SK-N-DZ (cell line): ENCODE measurements around the gene CHAT. TPM values are rescaled to one million over a fixed set of nuclear protein-coding genes. Genes with fewer than 3 reads are reported as not detected.

Experiments used
- DNase-seq: peaks from one replicate; pipeline ENCODE4 v3.0.0-alpha.2; 2015; ENCODE audit warnings: low spot score
- polyA plus RNA-seq, 2 experiments: library from polyadenylated mRNA; depleted of rRNA; stranded (reverse); fragments of >200 nt; gene quantifications; 2 replicates each; pipeline ENCODE4 v1.2.3, GENCODE V29; 2014

The CHAT gene
- 1.2 and 2.8 TPM in 2 replicates for polyA plus RNA-seq (2014; cell fraction: cytosol; rRNA removed)
- 1.3 and 3.5 TPM in 2 replicates for polyA plus RNA-seq (2014; cell fraction: nucleus; rRNA removed)

- DNase-seq: no peak
Measured at GRCh38 chr10:49613882-49614241, at the start of gene CHAT. Gene CHAT, plus strand, starts transcription at chr10:49614037. Its CDS starts 153 bp downstream, at chr10:49614190.

GRCh38 chr10:49564461-49565009 lies 49.3 kb upstream of the CHAT start:
- no peak for DNase-seq

- DNase-seq: no peak
Measured at GRCh38 chr10:49567810-49568209, 46.0 kb upstream of the CHAT start.

DNA sequence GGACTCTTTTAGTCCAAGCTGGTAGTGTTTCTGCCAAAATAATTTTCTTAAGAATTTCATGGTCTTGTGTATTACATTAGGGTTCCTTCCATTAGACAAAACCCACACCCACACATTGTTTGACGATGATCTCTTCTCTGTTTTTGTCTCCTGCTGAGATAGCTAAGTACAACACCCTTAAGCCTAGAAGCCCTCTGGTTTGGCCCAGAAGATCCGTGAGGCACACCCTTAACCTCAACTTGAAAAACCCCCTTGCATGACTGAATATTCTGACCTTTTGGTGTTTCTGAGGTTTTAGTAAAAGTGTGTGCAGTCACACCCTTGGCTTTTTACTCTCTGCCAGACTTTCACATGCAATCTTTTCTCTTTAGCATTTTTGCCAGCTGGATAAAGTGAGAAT lies 45.6 kb upstream of the CHAT start:
- no peak for DNase-seq

DNA sequence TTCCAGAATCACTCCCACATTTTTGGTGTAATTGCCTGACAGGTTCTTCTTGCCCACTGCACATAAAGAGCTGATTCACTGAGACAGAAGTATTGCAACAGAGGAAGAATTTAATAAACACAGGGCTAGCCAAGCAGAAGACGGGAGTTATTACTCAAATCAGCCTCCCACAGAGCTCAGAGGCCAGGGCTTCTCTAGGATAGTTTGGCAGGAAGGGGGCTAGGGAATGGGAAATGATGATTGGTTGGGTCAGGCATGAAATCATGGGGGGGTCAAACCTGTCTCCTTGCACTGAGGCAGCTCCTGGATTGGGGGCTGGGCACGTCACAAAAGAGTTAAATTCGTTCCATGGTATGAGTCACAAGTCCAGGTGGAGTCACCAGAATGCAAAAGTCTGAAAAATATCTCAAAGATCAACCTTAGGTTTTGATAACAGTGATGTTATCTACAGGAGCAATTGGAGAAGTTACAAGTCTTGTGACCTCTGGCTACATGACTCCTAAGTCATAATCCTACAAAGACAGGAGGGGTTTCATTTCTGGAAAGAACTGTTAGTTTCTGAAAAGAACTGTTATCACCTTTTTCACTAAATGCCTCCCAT lies 44.7 kb upstream of the CHAT start:
- no peak for DNase-seq

DNA sequence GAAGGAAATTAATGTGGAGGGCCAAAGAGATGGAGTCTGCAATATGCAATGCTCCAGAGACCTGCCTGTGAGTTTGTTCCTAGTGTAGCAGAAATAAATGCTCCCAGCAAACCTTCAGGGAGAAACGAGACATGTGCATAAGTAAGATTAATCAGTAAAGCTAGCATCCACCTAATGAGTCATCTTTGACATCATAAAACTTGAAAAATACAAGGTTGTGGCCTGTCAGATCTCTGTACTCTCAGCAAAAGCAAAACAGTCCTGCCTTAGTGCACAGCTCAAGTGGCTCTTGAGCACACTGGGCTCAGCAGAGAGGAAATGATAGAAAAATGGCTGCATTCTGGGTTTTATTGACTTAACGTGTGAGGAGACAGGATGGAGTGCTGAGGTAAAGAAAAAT lies 42.4 kb upstream of the CHAT start:
- DNase-seq: no peak

GRCh38 chr10:49572594-49573114 lies 41.2 kb upstream of the CHAT start:
- DNase-seq: no peak

- DNase-seq: no peak
Measured at GRCh38 chr10:49575489-49576072, 38.3 kb upstream of the CHAT start.

DNA sequence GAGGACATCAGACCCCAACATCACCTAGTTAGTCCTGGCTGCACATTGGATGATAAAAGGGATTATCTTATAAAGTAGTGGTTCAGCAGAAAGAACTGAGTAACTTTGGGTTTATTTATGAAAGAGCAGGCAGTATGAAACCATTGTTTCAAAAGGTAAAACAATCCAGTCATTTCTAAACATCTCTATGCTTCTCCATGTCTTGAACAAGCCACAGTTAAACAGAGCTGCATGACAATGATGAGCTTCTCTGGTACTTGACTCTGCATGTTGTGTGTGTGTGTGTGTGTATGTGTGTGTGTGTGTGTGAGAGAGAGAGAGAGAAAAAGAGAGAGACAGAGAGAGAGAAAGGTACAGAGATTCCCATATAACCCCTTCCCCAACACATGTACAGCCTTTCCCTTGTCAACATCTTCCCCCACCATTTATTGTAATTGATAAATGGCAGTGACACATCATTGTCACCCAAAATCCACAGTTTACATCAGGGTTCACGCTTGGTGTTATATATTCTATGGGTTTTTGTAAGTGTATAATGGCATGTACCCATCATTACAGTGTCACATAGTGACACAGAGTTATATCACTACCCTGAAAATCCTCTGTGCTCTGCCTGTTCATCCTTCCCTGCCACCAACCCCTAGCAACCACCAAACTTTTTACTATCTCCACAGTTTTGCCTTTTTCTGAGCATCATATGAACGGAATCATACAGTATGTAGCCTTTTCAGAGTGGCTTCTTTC lies 36.5 kb upstream of the CHAT start:
- DNase-seq: no peak

DNA sequence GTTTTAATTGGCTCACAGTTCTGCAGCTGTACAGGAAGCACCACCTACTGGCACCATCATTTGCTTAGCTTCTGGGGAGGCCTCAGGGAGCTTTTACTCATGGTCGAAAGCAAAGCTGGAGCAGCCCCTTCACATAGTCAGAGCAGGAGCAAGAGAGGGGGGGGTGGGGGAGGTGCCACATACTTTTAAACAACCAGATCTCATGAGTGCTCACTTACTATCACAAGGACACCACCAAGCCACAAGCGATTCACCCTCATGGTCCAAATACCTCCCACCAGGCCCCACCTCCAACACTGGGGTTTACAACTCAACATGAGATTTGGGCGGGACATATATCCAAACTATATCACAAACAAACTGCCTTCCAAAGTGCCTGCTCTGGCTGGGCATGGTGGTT lies 35.4 kb upstream of the CHAT start:
- DNase-seq: no peak

GRCh38 chr10:49579621-49580020 lies 34.2 kb upstream of the CHAT start:
- no peak for DNase-seq

DNA sequence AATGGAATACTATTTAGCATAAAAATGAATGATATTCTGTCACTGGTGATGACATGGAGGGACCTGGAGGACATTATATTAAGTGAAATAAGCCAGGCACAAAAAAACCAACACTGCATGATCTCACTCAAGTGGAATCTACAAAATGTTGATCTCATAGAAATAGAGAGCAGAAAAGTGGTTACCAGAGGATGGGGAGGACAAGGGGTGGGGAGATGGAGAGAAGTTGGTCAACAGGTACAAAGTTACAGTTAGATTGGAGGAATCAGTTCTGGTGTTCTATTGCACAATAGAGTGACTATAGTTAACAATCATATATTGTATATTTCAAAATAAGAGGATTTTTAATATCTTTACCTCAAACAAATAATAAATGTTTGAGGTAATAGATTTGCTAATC lies 28.4 kb upstream of the CHAT start:
- no peak for DNase-seq

DNA sequence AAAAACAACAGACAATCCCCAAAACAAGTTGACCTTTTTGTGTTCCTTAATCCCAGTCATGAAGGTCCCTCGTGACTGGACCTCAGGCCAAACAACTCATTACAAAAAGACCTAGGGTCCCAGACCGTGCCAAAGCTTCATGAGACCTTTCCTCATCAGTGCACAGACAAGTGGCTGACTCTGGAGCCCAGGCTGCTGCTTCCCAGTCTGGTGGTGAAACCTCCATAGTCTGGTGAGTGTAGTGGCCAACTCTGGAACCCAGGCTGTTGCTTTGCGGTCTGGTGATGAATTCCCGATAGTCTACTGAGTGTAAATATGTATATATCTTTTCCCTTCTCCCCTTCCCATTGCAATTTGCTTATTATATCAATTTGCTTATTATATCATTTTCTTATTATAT lies 25.9 kb upstream of the CHAT start:
- DNase-seq: no peak

DNA sequence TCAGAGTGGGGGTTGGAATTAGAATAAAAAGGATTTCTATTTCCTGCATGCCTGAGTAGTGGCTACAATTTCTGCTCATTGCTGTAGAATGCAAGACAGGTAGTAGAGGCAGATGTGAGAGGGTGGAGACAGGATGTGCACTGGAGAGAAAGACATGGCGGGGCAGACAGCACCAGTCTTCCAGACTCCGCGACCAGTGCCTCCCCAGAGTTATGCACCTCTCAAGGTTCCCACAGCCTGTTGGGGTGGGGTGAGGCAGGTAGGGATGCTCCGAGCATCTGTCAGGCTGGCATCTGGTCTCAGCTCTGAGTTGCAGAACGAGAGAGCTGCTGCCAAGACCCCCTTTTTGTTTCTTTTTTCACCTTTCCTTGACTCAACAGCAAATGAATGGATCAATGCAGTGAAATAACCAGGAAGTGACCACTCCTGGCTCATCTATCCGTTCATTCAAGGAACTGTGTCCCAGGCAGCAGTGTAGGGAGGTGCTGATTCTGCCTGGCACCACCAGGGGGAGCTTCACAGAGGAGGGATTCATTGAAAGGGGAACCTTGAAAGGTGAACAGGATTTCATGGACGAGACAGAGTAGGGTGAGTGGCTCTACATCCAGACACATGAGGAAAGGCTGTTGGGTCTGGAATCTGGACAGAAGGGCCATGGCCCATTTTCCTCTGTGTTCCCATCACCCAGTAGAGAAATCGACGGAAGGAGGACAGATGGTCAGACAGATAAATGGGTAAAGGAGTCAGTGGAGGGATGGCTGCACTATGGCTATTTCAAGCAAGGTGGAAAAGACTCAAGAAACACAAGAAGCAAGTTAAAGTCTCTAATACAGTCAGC lies 20.9 kb upstream of the CHAT start:
- DNase-seq: peak; percentile 77

GRCh38 chr10:49593564-49593875 lies 20.3 kb upstream of the CHAT start:
- no peak for DNase-seq

DNA sequence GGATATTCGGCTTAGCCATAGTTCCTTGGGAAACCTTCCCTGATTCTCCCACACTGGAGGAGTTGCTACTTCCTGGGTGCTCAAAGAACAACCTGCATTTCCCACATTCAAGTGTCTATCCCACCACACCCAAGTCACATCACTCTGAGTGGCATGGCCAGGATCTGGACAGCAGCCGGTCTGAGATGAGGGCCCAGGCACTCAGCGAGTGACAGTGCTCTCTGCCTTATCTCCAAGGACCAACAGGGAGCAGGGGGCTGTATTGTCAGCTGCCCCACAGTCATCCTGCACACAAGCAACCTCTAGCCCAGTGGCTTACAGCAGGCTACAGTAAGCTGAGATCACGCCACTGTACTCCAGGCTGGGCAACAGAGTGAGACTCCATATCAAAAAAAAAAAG lies 19.8 kb upstream of the CHAT start:
- no peak for DNase-seq

GRCh38 chr10:49594594-49594993 lies 19.2 kb upstream of the CHAT start:
- peak; percentile 73 for DNase-seq

- no peak for DNase-seq
Measured at GRCh38 chr10:49595003-49595712, 18.7 kb upstream of the CHAT start.

DNA sequence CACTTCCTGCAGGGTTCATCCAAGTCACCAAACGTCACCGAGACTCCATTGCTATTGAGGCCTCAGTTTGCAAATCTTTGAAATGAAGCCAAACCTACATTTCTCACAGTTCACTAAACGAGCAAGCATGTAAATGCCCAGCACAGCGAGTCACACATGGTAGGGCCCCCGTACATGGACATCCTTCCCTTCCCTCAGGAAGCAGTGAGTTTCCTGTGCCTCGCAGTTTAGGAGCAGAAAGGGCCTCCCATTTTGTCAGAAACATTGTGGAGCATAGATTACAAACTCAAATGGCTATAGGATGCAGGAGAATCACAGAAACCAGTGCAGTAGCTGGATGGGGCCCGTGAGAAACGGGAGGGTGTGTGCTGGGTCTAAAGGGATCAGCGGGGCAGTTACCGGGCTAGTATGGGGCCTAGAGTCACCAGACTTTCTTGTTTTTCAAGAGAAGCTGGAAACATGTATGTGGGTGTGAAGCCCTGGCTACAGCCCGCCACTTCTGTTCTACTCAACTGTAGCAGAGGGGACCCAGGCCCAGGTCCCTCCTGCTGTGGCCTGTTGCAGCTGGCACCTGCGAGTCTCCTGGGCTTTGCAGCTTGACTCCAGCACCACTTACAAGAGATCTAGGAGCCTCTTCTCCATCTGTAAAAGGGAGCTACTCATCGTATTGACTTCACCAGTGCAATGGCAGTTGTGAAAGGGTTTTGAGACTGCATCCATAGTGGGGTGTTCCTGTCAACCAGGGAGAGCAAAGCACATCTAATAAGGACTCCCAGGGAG lies 17.9 kb upstream of the CHAT start:
- DNase-seq: no peak

GRCh38 chr10:49596493-49596809 lies 17.4 kb upstream of the CHAT start:
- no peak for DNase-seq
